Activated CD4-positive, alpha-beta T cell treated with anti-CD3 and anti-CD28 coated beads, Interleukin-2, Interleukin-4, amounts not matched to agents 100 ng/mL and 50 ng/mL, durations not matched to agents 16 hours and 8 hours (primary cell): ENCODE data around the gene RIN3.
"Not testable (repeated sequence)": the region's sequence is repeated elsewhere in the genome, so short reads cannot be mapped to it uniquely, and the experiment has no call there.

ENCODE experiments used
- DNase-seq: peaks from one replicate; pipeline ENCODE4 v3.0.0-alpha.2; 2020; ENCODE audit warnings: low spot score

The RIN3 gene

GRCh38 chr14:92528486-92529100 lies 15.0 kb downstream of the RIN3 start:
- no peak for DNase-seq

- DNase-seq = no peak
Measured at GRCh38 chr14:92529903-92530302, 16.3 kb downstream of the RIN3 start.

- DNase-seq = peak; percentile 49
Measured at GRCh38 chr14:92531106-92531873, 17.7 kb downstream of the RIN3 start.

- DNase-seq = no peak
Measured at GRCh38 chr14:92532490-92533163, 19.0 kb downstream of the RIN3 start.

GRCh38 chr14:92534932-92535643 lies 21.5 kb downstream of the RIN3 start:
- DNase-seq = no peak

GRCh38 chr14:92536231-92536630 lies 22.6 kb downstream of the RIN3 start:
- DNase-seq = not testable (repeated sequence)

- no peak for DNase-seq
Measured at GRCh38 chr14:92538412-92538985, 24.9 kb downstream of the RIN3 start.

- DNase-seq = no peak
Measured at GRCh38 chr14:92539419-92539818, 25.8 kb downstream of the RIN3 start.

GRCh38 chr14:92539875-92540274 lies 26.3 kb downstream of the RIN3 start:
- no peak for DNase-seq

- DNase-seq = no peak
Measured at GRCh38 chr14:92540472-92541048, 27.0 kb downstream of the RIN3 start.

- no peak for DNase-seq
Measured at GRCh38 chr14:92542766-92543554, 29.4 kb downstream of the RIN3 start.

GRCh38 chr14:92544051-92544720 lies 30.6 kb downstream of the RIN3 start:
- no peak for DNase-seq

- no peak for DNase-seq
Measured at GRCh38 chr14:92546347-92547053, 32.9 kb downstream of the RIN3 start.

- no peak for DNase-seq
Measured at GRCh38 chr14:92549105-92549858, 35.7 kb downstream of the RIN3 start.

GRCh38 chr14:92549859-92550230 lies 36.3 kb downstream of the RIN3 start:
- no peak for DNase-seq

GRCh38 chr14:92551044-92551841 lies 37.7 kb downstream of the RIN3 start:
- peak; percentile 50 for DNase-seq

- no peak for DNase-seq
Measured at GRCh38 chr14:92552066-92552465, 38.5 kb downstream of the RIN3 start.

GRCh38 chr14:92553438-92553837 lies 39.9 kb downstream of the RIN3 start:
- DNase-seq = no peak
